ENCODE results near the gene GPR157.

The GPR157 gene

DNA sequence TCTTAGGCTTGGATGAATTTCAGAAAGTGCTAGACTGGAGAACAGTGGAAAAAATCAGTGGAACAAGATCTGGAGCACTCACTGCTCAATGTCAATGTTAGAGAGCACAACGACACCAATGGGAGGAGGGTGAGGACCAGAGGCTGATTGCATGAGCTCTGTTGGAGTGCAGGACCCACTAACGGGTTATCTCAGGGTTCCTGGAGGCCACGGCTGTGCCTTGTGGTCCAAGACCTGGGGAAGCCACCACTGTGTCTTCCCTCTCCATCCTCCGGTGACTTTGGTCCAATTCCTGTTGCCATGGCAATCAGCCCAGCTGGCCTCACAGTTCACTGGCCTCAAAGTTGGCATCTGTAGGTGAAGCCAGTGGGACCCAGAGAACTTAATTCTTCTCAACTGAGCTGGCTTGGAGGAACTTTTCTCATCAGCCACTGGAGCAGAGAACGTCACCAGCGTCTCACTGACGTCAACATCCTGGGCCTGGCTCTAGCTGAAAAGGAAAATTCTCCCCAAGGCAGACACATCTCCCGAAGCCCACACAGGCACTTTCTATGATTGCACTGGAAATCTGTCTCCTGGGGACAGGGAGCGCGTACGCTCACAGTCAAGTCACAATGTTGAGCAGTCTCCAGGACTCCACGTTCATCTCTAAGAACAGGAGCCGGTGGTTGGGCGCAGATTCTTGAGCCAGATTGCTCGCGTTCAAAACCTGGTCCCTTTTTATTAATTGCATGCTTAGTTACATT lies 21.9 kb upstream of the GPR157 start:
- POLR2A ChIA-PET: interaction anchor here (0.7 kb wide), 1 partner anchor 32 kb away, joined by 3 read pairs; no protein-coding TSS in a partner anchor
- no peak overlapping the region for H3K4me3 ChIP-seq (ENCODE audit: low read depth, low read length)
- CTCF ChIA-PET: interaction anchor here (1.2 to 2.1 kb wide), 2 partner anchors 9 to 84 kb away, joined by 3 to 13 read pairs; partner anchors contain the start of gene H6PD
- TF ChIP-seq, protein P1, sequence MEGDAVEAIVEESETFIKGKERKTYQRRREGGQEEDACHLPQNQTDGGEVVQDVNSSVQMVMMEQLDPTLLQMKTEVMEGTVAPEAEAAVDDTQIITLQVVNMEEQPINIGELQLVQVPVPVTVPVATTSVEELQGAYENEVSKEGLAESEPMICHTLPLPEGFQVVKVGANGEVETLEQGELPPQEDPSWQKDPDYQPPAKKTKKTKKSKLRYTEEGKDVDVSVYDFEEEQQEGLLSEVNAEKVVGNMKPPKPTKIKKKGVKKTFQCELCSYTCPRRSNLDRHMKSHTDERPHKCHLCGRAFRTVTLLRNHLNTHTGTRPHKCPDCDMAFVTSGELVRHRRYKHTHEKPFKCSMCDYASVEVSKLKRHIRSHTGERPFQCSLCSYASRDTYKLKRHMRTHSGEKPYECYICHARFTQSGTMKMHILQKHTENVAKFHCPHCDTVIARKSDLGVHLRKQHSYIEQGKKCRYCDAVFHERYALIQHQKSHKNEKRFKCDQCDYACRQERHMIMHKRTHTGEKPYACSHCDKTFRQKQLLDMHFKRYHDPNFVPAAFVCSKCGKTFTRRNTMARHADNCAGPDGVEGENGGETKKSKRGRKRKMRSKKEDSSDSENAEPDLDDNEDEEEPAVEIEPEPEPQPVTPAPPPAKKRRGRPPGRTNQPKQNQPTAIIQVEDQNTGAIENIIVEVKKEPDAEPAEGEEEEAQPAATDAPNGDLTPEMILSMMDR (IDR thresholded peaks at IDR 0.05; ENCODE audit: insufficient read depth, low read length, missing control alignments): no peak
- no peak for DNase-seq (ENCODE audit: low read depth, low spot score)

DNA sequence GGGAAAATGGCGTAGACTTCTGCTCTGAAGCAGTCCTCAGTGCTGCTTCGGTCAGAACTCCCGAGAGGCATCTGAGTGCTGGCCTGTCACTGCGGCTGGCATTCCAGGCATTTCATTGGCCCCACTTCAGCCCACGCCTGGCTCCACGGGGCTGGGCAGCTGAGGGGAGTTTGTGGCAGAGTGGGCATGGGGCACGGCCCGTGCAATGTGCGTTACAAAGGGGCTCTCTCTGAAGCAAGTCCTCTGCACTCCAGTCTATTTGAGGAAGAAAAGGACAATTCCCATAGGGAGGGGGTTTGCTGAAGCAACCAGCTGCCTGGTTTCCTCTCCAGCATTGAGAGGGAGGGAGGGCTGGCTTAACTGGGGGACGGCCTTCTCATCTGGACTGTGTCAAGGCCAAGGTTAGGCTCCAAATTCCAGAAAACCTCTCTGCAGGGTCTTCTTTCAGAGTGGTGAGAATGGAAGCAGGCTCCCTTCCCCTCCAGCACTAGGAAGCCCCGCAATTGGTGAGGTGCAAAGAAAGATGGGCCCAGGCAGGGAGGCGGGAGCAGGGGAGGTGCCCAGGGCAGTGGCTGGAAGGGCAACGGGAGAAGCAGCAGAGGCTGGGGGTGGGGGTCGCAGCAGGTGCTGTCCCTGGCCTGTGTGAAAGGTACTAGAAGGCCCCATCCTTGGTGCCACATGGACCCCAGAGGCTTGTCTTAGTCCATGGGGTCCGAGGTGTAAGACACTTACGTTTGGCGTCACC lies 21.1 kb upstream of the GPR157 start:
- POLR2A ChIA-PET: no interaction called here
- CTCF ChIA-PET: interaction anchor here (0.9 to 2.1 kb wide), 6 partner anchors 8 to 346 kb away, joined by 3 to 13 read pairs (median 5); partner anchors contain the start of gene H6PD
- DNase-seq (ENCODE audit: low read depth, low spot score): no peak
- no peak overlapping the region for H3K4me3 ChIP-seq (ENCODE audit: low read depth, low read length)
- TF ChIP-seq, protein P1 (IDR thresholded peaks at IDR 0.05; ENCODE audit: insufficient read depth, low read length, missing control alignments): no peak

DNA sequence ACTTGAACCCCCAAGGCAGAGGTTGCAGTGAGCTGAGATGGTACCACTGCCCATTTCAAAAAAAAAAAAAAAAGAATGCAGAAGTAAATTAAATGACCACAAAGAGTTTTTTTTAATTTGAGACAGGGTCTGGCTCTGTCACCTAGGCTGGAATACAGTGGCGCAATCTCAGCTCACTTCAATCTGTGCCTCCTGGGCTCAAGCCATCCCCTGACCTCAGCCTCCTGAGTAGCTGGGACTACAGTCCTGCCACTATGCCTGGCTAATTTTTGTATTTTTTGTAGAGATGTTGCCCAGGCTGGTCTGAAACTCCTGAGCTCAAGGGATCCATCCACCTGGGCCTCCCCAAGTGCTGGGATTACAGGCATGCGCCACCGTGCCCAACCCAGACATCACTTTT lies 20.2 kb upstream of the GPR157 start:
- TF ChIP-seq, protein P1 (IDR thresholded peaks at IDR 0.05; ENCODE audit: insufficient read depth, low read length, missing control alignments): no peak
- ChIA-PET POLR2A (no interaction called here), CTCF (interaction anchor here (0.9 to 1.5 kb wide), 6 partner anchors 8 to 347 kb away, joined by 3 to 7 read pairs (median 4); partner anchors contain the start of gene H6PD)
- H3K4me3 ChIP-seq (ENCODE audit: low read depth, low read length): no peak overlapping the region
- DNase-seq (ENCODE audit: low read depth, low spot score): no peak

DNA sequence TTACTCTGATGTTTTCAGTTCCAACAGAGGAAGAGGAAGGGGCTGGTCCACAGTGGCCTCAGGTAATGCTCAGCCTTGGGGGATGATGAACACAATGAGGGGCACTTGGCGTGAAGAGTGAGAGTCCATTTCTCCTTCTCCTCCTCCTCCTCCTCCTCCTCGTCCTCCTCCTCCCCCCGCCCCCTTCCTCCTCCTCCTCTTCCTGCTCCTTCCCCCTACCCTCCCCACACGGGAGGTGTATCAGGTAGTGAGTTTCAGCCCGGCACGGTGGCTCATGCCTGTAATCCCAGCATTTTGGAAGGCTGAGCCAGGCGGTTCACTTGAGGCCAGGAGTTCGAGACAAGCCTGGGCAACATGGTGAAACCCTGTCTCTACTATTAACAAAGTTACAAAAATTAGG lies 17.3 kb upstream of the GPR157 start:
- no peak overlapping the region for H3K4me3 ChIP-seq (ENCODE audit: low read depth, low read length)
- DNase-seq (ENCODE audit: low read depth, low spot score): no peak
- TF ChIP-seq, protein P1 (IDR thresholded peaks at IDR 0.05; ENCODE audit: insufficient read depth, low read length, missing control alignments): no peak
- CTCF ChIA-PET: interaction anchor here (0.9 kb wide), 1 partner anchor 87 kb away, joined by 4 read pairs; no protein-coding TSS in a partner anchor
- POLR2A ChIA-PET: no interaction called here

DNA sequence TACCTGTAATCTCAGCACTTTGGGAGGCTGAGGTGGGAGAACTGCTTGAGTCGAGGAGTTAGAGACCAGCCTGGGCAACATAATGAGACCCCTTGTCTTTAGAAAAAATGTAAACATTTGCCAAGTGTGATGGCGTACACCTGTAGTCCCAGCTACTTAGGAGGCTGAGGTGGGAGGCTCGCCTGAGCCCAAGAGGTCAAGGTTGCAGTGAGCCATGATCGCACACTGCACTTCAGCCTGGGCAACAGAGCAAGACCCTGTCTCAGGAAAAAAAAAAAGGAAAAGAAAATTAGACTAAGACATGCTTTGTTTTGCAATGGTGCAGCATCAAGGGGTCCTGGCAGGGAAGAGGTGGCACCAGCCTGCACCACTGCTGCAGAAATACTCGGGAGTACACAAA lies 16.8 kb upstream of the GPR157 start:
- CTCF ChIA-PET: interaction anchor here (0.7 to 6.0 kb wide), 3 partner anchors 35 to 50 kb away, joined by 3 to 47 read pairs (median 4); no protein-coding TSS in a partner anchor
- POLR2A ChIA-PET: no interaction called here
- DNase-seq (ENCODE audit: low read depth, low spot score): no peak
- TF ChIP-seq, protein P1 (IDR thresholded peaks at IDR 0.05; ENCODE audit: insufficient read depth, low read length, missing control alignments): no peak
- no peak overlapping the region for H3K4me3 ChIP-seq (ENCODE audit: low read depth, low read length)

Data from AG04449 (cell line).